ENCODE results near the gene SCN5A. TPM values are rescaled to one million over a fixed set of nuclear protein-coding genes. Genes with fewer than 3 reads are reported as not detected.

SCN5A gene
- total and polyA plus RNA-seq, 2 of the 4 experiments (the other 2 are of a cell fraction) = 1.9 to 2.0 TPM

DNA sequence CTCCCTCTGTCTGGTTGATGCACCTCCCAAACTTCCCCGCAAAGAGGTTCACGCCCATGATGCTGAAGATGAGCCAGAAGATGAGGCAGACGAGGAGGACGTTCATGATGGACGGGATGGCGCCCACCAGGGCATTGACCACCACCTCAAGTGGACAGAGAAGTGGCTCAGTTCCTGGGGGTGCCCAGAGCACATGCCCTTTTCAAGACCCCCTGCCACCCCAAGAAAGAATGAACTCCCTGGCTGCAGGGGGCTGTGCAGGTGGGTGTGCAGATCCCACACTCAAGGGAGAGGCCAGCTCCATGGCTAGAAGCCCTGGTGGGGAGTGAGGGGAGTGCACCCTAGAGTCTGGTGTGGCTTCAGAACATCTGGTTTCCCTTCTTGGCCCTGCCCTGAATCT is 89.2 kb downstream of the SCN5A start:
- CTCF ChIA-PET = no interaction called here

More for the DNA sequence above, 89.2 kb downstream of the SCN5A start:
- POLR2A ChIA-PET (ENCODE audit: unreplicated experiment) = no interaction called here
- H3K18ac ChIP-seq (ENCODE audit: low read depth, low read length) = no peak overlapping the region
- no peak overlapping the region for H3K9ac ChIP-seq (ENCODE audit: low read depth, low read length)
- 91% methylated on average over 4 of the region's 6 CpGs; no CpG with 5 or more reads in 1 of the 2 experiments for WGBS, 2 experiments (ENCODE audit: extremely low coverage in 2 of 2, insufficient read length in 1 of 2)
- H3K4me2 ChIP-seq (ENCODE audit: low read depth, low read length) = no peak overlapping the region
- no peak overlapping the region for H3K56ac ChIP-seq (ENCODE audit: extremely low read depth, insufficient read depth, low read length)
- no peaks in the 10 kb centered on the region for H3K27me3 ChIP-seq (ENCODE audit: control insufficient read depth, insufficient read depth, low read length)
- no TSS peak for BruUV-seq (replicated peaks)
- H2BK120ac ChIP-seq (ENCODE audit: low read depth, low read length) = no peak overlapping the region
- H3K9me3 ChIP-seq (ENCODE audit: control insufficient read depth, insufficient read depth, low read length) = no peaks in the 10 kb centered on the region
- no peak overlapping the region for H4K8ac ChIP-seq (ENCODE audit: low read depth in 2 of 2, low read length in 2 of 2)
- H4K20me1 ChIP-seq (ENCODE audit: insufficient read depth, low read length) = no peaks in the 10 kb centered on the region
- no peak overlapping the region for H4K5ac ChIP-seq (ENCODE audit: low read depth, low read length)
- H2AK5ac ChIP-seq (ENCODE audit: low read depth, low read length) = no peak overlapping the region
- H2BK20ac ChIP-seq (ENCODE audit: low read depth, low read length) = no peak overlapping the region
- no peak for DNase-seq
- no peak overlapping the region for H3K14ac ChIP-seq (replicated peaks; ENCODE audit: low read depth, low read length)
- no peak overlapping the region for H2BK15ac ChIP-seq (ENCODE audit: low read depth, low read length)
- no peak overlapping the region for H2AK9ac ChIP-seq (replicated peaks; ENCODE audit: low read depth, low read length, poor library complexity)
- in situ Hi-C loops (cut with MboI; ENCODE audit: low sequenced_read_pairs) (no loop called here), intact Hi-C loops (cut with micrococcal nuclease) (no loop called here), dilution Hi-C loops (cut with HindIII; ENCODE audit: low sequenced_read_pairs, unreplicated experiment) (no loop called here)
- no peak overlapping the region for H3K4ac ChIP-seq (ENCODE audit: low read depth, low read length)
- no peak overlapping the region for H2AFZ ChIP-seq (replicated peaks; ENCODE audit: low read length, poor library complexity)
- H4K91ac ChIP-seq (ENCODE audit: insufficient read depth, low read depth, low read length) = no peak overlapping the region
- no peaks in the 10 kb centered on the region for H3K9me1 ChIP-seq (ENCODE audit: insufficient read depth, low read length)
- no peak overlapping the region for H3K4me3 ChIP-seq (ENCODE audit: insufficient read depth, low read depth, low read length)
- no peak overlapping the region for H3K23ac ChIP-seq (ENCODE audit: low read depth, low read length)
- no peaks in the 10 kb centered on the region for H3K36me3 ChIP-seq (ENCODE audit: control insufficient read depth, insufficient read depth, low read length)
- H3K27ac ChIP-seq (ENCODE audit: insufficient read depth, low read length) = no peak overlapping the region
- H2BK5ac ChIP-seq (ENCODE audit: low read depth, low read length, poor library complexity, severe bottlenecking) = no peak overlapping the region
- no peak for ATAC-seq (ENCODE audit: low read depth)
- no peaks in the 10 kb centered on the region for H3K4me1 ChIP-seq (ENCODE audit: control insufficient read depth, insufficient read depth, low read length)
- TF ChIP-seq RCOR1 (IDR thresholded peaks at IDR 0.05; ENCODE audit: insufficient replicate concordance, low read length) (no peak), FOS (IDR thresholded peaks at IDR 0.05; ENCODE audit: low read depth, low read length) (no peak), CEBPB (IDR thresholded peaks at IDR 0.05; ENCODE audit: low read depth, low read length) (no peak)
- no peaks in the 10 kb centered on the region for H3K79me1 ChIP-seq (ENCODE audit: low read depth in 1 of 2, low read length in 2 of 2)

Data from IMR-90 (cell line).